Endodermal cell (in vitro differentiated cells): ENCODE data around the gene OPRL1. TPM values are rescaled to one million over a fixed set of nuclear protein-coding genes. Genes with fewer than 3 reads are reported as not detected.
A peak's percentile ranks its signal among the peaks of the same experiment; 100 is the strongest.
"Not testable (repeated sequence)": the region's sequence is repeated elsewhere in the genome, so short reads cannot be mapped to it uniquely, and the experiment has no call there.

Experiments used
- DNase-seq: peaks from one replicate; pipeline ENCODE4 v3.0.0-alpha.2; 2017
- H3K27ac ChIP-seq: 2 replicates; pipeline ENCODE4 v1.5.1; 2013; ENCODE audit warnings: mild to moderate bottlenecking, low read depth, low read length, moderate library complexity
- H3K27me3 ChIP-seq: 2 replicates; pipeline ENCODE4 v1.6.1; 2013; ENCODE audit warnings: mild to moderate bottlenecking, low read length, moderate library complexity; ENCODE audit not compliant: insufficient read depth, control insufficient read depth, poor library complexity, severe bottlenecking
- H3K36me3 ChIP-seq: 2 replicates; pipeline ENCODE4 v1.7.0; 2013; ENCODE audit warnings: mild to moderate bottlenecking, low read length, moderate library complexity; ENCODE audit not compliant: control insufficient read depth, insufficient read depth
- H3K4me1 ChIP-seq: one replicate; pipeline ENCODE4 v1.7.0; 2013; ENCODE audit warnings: low read length; ENCODE audit not compliant: control insufficient read depth, insufficient read depth
- H3K4me3 ChIP-seq: 2 replicates; pipeline ENCODE4 v1.5.1; 2013; ENCODE audit warnings: mild to moderate bottlenecking, low read length, moderate library complexity
- H3K9ac ChIP-seq: 2 replicates; pipeline ENCODE4 v1.6.1; 2013; ENCODE audit warnings: mild to moderate bottlenecking, low read length, moderate library complexity; ENCODE audit not compliant: poor library complexity, severe bottlenecking; ENCODE audit errors: extremely low read depth
- H3K9me3 ChIP-seq: 2 replicates; pipeline ENCODE4 v1.6.1; 2013; ENCODE audit warnings: mild to moderate bottlenecking, low read length, moderate library complexity; ENCODE audit not compliant: control insufficient read depth
- H3K27ac Mint-ChIP-seq: 2 replicates; pipeline ENCODE4 v1.8.0; 2020; ENCODE audit warnings: mixed read lengths
- H3K27me3 Mint-ChIP-seq: 2 replicates; pipeline ENCODE4 v1.8.0; 2021; ENCODE audit warnings: mild to moderate bottlenecking, mixed read lengths; ENCODE audit not compliant: insufficient read depth
- H3K36me3 Mint-ChIP-seq: 2 replicates; pipeline ENCODE4 v1.8.0; 2020; ENCODE audit warnings: low read depth, mixed read lengths
- H3K4me1 Mint-ChIP-seq: 2 replicates; pipeline ENCODE4 v1.8.0; 2020; ENCODE audit warnings: mixed read lengths
- H3K4me3 Mint-ChIP-seq: 2 replicates; pipeline ENCODE4 v1.8.0; 2020; ENCODE audit warnings: mild to moderate bottlenecking, moderate library complexity, mixed read lengths
- H3K9me3 Mint-ChIP-seq: 2 replicates; pipeline ENCODE4 v1.8.0; 2020; ENCODE audit warnings: mild to moderate bottlenecking, mixed read lengths
- CTCF ChIP-seq: fragments of 200-600 bp; sonication (generic); conservative IDR thresholded peaks from 2 replicates; pipeline ENCODE4 v1.5.0; 2021; ENCODE audit warnings: antibody characterized with exemption, mild to moderate bottlenecking
- WGBS, 2 experiments: methylation state at CpG; one replicate each; pipeline versions ENCODE4 v1.1.5 to v1.1.7; 2013; ENCODE audit warnings: missing lambda C conversion rate in 2 of 2, mixed read lengths in 1 of 2; ENCODE audit not compliant: insufficient coverage in 1 of 2, insufficient read length in 1 of 2; 5-methylcytosine and 5-hydroxymethylcytosine counted together
- total RNA-seq, 2 donors: library from RNA; stranded (reverse); fragmentation: NEBNext Ultra II Directional in 1 of 2; extraction: Animal tissue kit (Norgen Biotek cat#: 25700) in 1 of 2; gene quantifications; 2 replicates in 1 of 2; 3 replicates in 1 of 2; pipeline ENCODE4 v1.2.1, GENCODE V29; 2021

OPRL1 gene
- total RNA-seq, 2 donors from 2014 or later: 4.1 to 5.5 TPM

GRCh38 chr20:64131406-64131805 lies 51.5 kb downstream of the OPRL1 start:
- peaks cover 19% of the 10 kb centered on the region for H3K27me3 ChIP-seq
- H3K9me3 ChIP-seq: no peaks in the 10 kb centered on the region
- H3K27ac ChIP-seq: no peak overlapping the region
- no peak overlapping the region for H3K27ac Mint-ChIP-seq
- H3K9ac ChIP-seq: no peak overlapping the region
- peaks cover 3% of the 10 kb centered on the region for H3K9me3 Mint-ChIP-seq
- H3K36me3 ChIP-seq: no peaks in the 10 kb centered on the region
- H3K4me1 ChIP-seq: no peaks in the 10 kb centered on the region
- H3K4me3 Mint-ChIP-seq: no peak overlapping the region
- TF ChIP-seq CTCF: peak; percentile 50
- H3K4me3 ChIP-seq: no peak overlapping the region
- peak; percentile 51 for DNase-seq
- WGBS, 2 experiments: 90 to 93% methylated on average over 3 to 4 of the region's 4 CpGs
- H3K36me3 Mint-ChIP-seq: no peaks in the 10 kb centered on the region
- peaks cover 15% of the 10 kb centered on the region for H3K27me3 Mint-ChIP-seq
- no peaks in the 10 kb centered on the region for H3K4me1 Mint-ChIP-seq

- Mint-ChIP-seq H3K27ac (no peak overlapping the region), H3K36me3 (no peaks in the 10 kb centered on the region), H3K4me3 (no peak overlapping the region), H3K27me3 (peaks cover 8% of the 10 kb centered on the region), H3K4me1 (no peaks in the 10 kb centered on the region), H3K9me3 (no peaks in the 10 kb centered on the region)
- TF ChIP-seq CTCF: peak; percentile 67
- no peaks in the 10 kb centered on the region for H3K4me1 ChIP-seq
- WGBS, 2 experiments: 80 to 83% methylated on average over 2 to 8 of the region's 8 CpGs
- no peaks in the 10 kb centered on the region for H3K9me3 ChIP-seq
- H3K9ac ChIP-seq: no peak overlapping the region
- H3K27me3 ChIP-seq: peaks cover 6% of the 10 kb centered on the region
- no peak overlapping the region for H3K27ac ChIP-seq
- no peak overlapping the region for H3K4me3 ChIP-seq
- no peaks in the 10 kb centered on the region for H3K36me3 ChIP-seq
- peak; percentile 61 for DNase-seq
These were observed 54.1 kb downstream of the OPRL1 start for GRCh38 chr20:64133951-64134407.

DNA sequence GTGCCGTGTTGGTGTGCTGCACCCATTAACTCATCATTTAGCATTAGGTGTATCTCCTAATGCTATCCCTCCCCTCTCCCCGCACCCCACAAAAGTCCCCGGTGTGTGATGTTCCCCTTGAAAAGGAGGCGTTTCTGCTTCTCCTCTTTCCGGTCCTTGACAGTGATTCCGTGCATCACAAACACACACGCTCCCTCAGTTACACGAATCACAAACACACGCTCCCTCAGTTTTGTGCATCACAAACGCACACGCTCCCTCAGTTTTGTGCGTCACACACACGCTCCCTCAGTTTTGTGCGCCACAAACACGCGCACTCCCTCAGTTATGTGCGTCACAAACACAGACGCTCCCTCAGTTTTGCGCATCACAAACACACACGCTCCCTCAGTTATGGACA lies 54.9 kb downstream of the OPRL1 start:
- H3K4me1 Mint-ChIP-seq: not testable (repeated sequence)

More for the DNA sequence above, 54.9 kb downstream of the OPRL1 start:
- H3K9me3 Mint-ChIP-seq, H3K9me3 ChIP-seq, H3K4me1 ChIP-seq, H3K27me3 Mint-ChIP-seq, H3K36me3 Mint-ChIP-seq, H3K27me3 ChIP-seq, H3K36me3 ChIP-seq, H3K27ac Mint-ChIP-seq, H3K4me3 Mint-ChIP-seq, H3K4me3 ChIP-seq, H3K27ac ChIP-seq, H3K9ac ChIP-seq, DNase-seq: not testable (repeated sequence)
- 91 to 92% methylated on average over 15 to 19 of the region's 20 CpGs for WGBS, 2 experiments
